MM.1S (cell line): ENCODE results near the gene SLC2A4RG.

Experiments used
- DNase-seq: peaks from one replicate; pipeline ENCODE4 v3.0.0-alpha.2; 2015
- H2AFZ ChIP-seq: fragments of 300-600 bp; sonication (generic); 2 replicates; pipeline ENCODE4 v1.6.0; 2016; ENCODE audit warnings: antibody characterized with exemption, low read length
- H3F3A ChIP-seq: fragments of 300-600 bp; sonication (generic); 2 replicates; pipeline ENCODE4 v1.6.1; 2016; ENCODE audit warnings: mild to moderate bottlenecking, antibody characterized with exemption, low read length, moderate library complexity, mixed read lengths; ENCODE audit not compliant: insufficient read depth
- H3K27ac ChIP-seq: fragments of 300-600 bp; sonication (generic); 2 replicates; pipeline ENCODE4 v1.5.1; 2016; ENCODE audit warnings: mild to moderate bottlenecking, low read length
- H3K27me3 ChIP-seq: fragments of 300-600 bp; sonication (generic); replicated peaks from 2 replicates; pipeline ENCODE4 v1.6.0; 2016; ENCODE audit warnings: low read length; ENCODE audit not compliant: insufficient read depth
- H3K36me3 ChIP-seq: fragments of 300-600 bp; sonication (generic); replicated peaks from 2 replicates; pipeline ENCODE4 v1.6.1; 2016; ENCODE audit warnings: mild to moderate bottlenecking, low read length, mixed read lengths; ENCODE audit not compliant: insufficient read depth
- H3K4me1 ChIP-seq: fragments of 300-600 bp; sonication (generic); 2 replicates; pipeline ENCODE4 v1.6.1; 2016; ENCODE audit warnings: low read length, mixed read lengths
- H3K4me2 ChIP-seq: fragments of 300-600 bp; sonication (generic); 2 replicates; pipeline ENCODE4 v1.6.0; 2016; ENCODE audit warnings: low read depth, low read length
- H3K4me3 ChIP-seq: fragments of 300-600 bp; sonication (generic); 2 replicates; pipeline ENCODE4 v1.5.1; 2016; ENCODE audit warnings: low read length, mixed read lengths
- H3K79me2 ChIP-seq: fragments of 300-600 bp; sonication (generic); 2 replicates; pipeline ENCODE4 v1.6.1; 2016; ENCODE audit warnings: mixed run types, low read length, mixed read lengths
- H3K9ac ChIP-seq: fragments of 300-600 bp; sonication (generic); 2 replicates; pipeline ENCODE4 v1.6.1; 2016; ENCODE audit warnings: low read length, mixed read lengths
- H3K9me2 ChIP-seq: fragments of 300-600 bp; sonication (generic); replicated peaks from 2 replicates; pipeline ENCODE4 v1.6.1; 2016; ENCODE audit warnings: mild to moderate bottlenecking, low read length, mixed read lengths; ENCODE audit not compliant: insufficient read depth
- H3K9me3 ChIP-seq: fragments of 300-600 bp; sonication (generic); replicated peaks from 2 replicates; pipeline ENCODE4 v1.6.1; 2016; ENCODE audit warnings: mild to moderate bottlenecking, low read length, mixed read lengths; ENCODE audit not compliant: insufficient read depth
- H4K20me1 ChIP-seq: fragments of 300-600 bp; sonication (generic); 2 replicates; pipeline ENCODE4 v1.6.1; 2016; ENCODE audit warnings: mild to moderate bottlenecking, low read length, moderate library complexity, mixed read lengths; ENCODE audit not compliant: insufficient read depth
- CTCF ChIP-seq: fragments of 300-600 bp; sonication (generic); IDR thresholded peaks from 2 replicates; pipeline ENCODE4 v1.5.1; 2016; ENCODE audit warnings: antibody characterized with exemption, low read length, mixed read lengths
- EZH2 ChIP-seq: fragments of 300-600 bp; sonication (generic); optimal IDR thresholded peaks from 2 replicates; pipeline ENCODE3; 2017; ENCODE audit warnings: low read depth, mild to moderate bottlenecking, antibody characterized with exemption, low read length, mixed read lengths
- EZH2phosphoT487 ChIP-seq: fragments of 300-600 bp; sonication (generic); IDR thresholded peaks from 2 replicates; pipeline ENCODE4 v1.6.1; 2018; ENCODE audit warnings: antibody characterized with exemption, low read length

Gene SLC2A4RG

DNA sequence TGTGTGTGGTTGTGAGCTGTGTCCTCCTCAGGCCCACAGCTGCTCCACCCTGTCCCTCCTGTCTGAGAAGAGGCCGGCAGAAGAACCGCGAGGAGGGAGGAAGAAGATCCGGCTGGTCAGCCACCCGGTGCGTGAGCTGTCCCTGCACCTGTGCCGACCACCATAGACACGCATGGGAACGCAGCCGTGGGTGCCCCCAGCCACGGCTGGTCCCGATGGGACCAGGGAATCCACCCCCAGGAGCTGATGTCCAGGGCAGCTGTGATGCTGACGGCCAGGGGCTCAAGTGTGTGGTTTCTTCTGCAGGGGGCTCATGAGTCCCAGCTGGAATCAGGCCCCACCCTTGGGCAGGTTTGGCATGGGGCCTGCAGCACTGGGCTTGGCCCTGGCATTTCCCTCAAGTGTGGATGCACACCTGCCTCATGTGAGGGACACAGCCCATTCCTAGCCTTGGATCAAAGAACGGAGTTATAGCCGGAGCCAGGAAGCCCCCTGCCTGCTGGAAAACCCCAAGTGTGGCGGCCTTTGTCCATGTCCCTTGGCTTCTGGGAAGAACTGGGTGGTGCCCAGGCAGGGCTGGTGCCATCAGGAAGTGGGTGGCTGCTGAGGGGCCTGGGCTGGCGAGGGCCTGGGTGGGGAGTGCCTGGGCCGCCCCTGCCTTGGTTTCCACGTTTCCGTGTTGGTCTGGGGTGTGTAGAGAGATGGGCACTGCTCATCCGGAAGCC lies 47.7 kb upstream of the SLC2A4RG start:
- no peaks in the 10 kb centered on the region for H3K36me3 ChIP-seq
- TF ChIP-seq CTCF, result no peak
- TF ChIP-seq EZH2phosphoT487, result no peak
- TF ChIP-seq EZH2, result no peak
- no peaks in the 10 kb centered on the region for H3F3A ChIP-seq
- H3K9me2 ChIP-seq, result no peaks in the 10 kb centered on the region
- H3K4me3 ChIP-seq, result no peak overlapping the region
- H3K9ac ChIP-seq, result no peak overlapping the region
- no peaks in the 10 kb centered on the region for H3K9me3 ChIP-seq
- no peak overlapping the region for H3K4me2 ChIP-seq
- no peak for DNase-seq
- H3K27ac ChIP-seq, result no peak overlapping the region
- no peaks in the 10 kb centered on the region for H3K79me2 ChIP-seq
- no peaks in the 10 kb centered on the region for H3K4me1 ChIP-seq
- no peaks in the 10 kb centered on the region for H4K20me1 ChIP-seq
- H2AFZ ChIP-seq, result no peak overlapping the region
- H3K27me3 ChIP-seq, result no peaks in the 10 kb centered on the region

DNA sequence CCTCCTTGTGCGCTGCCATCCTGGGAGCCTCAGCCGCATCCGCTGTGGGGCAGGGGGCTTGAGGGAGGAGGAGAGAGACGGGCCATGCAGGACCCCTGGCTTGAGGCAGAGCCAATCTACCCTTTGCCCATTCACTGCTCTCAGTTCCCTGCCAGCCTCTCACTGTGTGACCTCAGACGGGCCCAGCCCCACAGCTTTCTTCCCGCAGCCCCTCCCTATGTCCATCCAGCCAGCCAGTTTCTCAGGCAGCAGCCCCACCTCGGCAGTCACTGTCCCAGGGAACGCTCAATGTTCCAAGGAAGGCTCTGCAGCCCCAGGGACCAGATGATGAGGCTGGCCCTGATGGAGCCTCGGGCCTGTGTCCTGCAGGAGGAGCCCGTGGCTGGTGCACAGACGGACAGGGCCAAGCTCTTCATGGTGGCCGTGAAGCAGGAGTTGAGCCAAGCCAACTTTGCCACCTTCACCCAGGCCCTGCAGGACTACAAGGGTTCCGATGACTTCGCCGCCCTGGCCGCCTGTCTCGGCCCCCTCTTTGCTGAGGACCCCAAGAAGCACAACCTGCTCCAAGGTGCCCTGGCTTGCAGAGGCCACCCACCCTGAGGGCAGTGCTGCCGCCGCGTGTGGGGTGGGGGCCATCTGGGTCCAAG lies 47.0 kb upstream of the SLC2A4RG start:
- Histone ChIP-seq H3F3A (no peaks in the 10 kb centered on the region), H3K36me3 (no peaks in the 10 kb centered on the region), H3K9me3 (no peaks in the 10 kb centered on the region), H4K20me1 (no peaks in the 10 kb centered on the region), H3K9ac (no peak overlapping the region), H3K4me3 (no peak overlapping the region), H3K79me2 (no peaks in the 10 kb centered on the region), H2AFZ (no peak overlapping the region), H3K27me3 (no peaks in the 10 kb centered on the region), H3K9me2 (no peaks in the 10 kb centered on the region), H3K27ac (no peak overlapping the region), H3K4me1 (no peaks in the 10 kb centered on the region), H3K4me2 (no peak overlapping the region)
- DNase-seq, result no peak
- TF ChIP-seq CTCF, result no peak
- no peak for TF ChIP-seq EZH2
- no peak for TF ChIP-seq EZH2phosphoT487

DNA sequence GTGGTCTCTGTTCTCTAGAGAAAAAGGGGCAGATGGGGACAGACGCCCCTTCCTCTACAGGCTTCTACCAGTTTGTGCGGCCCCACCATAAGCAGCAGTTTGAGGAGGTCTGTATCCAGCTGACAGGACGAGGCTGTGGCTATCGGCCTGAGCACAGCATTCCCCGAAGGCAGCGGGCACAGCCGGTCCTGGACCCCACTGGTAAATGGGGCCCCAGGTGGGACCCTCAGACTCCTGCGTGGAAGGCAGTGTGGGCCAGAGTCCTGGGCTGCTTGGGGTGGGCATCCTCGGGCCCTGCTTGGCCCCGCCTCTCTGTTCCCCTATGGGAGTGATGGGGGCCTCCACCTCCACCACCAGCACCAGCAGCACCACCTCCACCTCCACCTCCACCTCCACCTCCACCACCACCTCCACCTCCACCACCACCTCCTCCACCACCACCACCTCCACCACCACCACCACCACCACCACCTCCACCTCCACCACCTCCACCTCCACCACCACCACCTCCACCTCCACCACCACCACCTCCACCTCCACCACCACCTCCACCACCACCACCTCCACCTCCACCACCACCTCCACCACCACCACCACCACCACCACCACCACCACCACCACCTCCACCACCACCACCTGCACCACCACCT lies 46.4 kb upstream of the SLC2A4RG start:
- H3K27ac ChIP-seq, result no peak overlapping the region
- no peak overlapping the region for H3K4me2 ChIP-seq
- H4K20me1 ChIP-seq, result no peaks in the 10 kb centered on the region
- H3K4me3 ChIP-seq, result no peak overlapping the region
- no peaks in the 10 kb centered on the region for H3K79me2 ChIP-seq
- TF ChIP-seq CTCF (no peak), EZH2 (no peak), EZH2phosphoT487 (no peak)
- H3F3A ChIP-seq, result no peaks in the 10 kb centered on the region
- H3K27me3 ChIP-seq, result no peaks in the 10 kb centered on the region
- DNase-seq, result no peak
- H3K36me3 ChIP-seq, result no peaks in the 10 kb centered on the region
- H3K9me3 ChIP-seq, result no peaks in the 10 kb centered on the region
- no peaks in the 10 kb centered on the region for H3K4me1 ChIP-seq
- no peak overlapping the region for H3K9ac ChIP-seq
- no peaks in the 10 kb centered on the region for H3K9me2 ChIP-seq
- no peak overlapping the region for H2AFZ ChIP-seq
